Measurements from ENCODE around the gene EMC1.

GRCh38 chr1:19179597-19180264 lies 71.6 kb downstream of the EMC1 start:
- no peak for TF ChIP-seq POLR2AphosphoS5 (IDR thresholded peaks at IDR 0.05; ENCODE audit: low read depth)
- no peak for TF ChIP-seq CTCF (IDR thresholded peaks at IDR 0.05; ENCODE audit: insufficient read depth, low read length)

Data from HL-60 (cell line).